ENCODE results near the gene OR51G1. TPM values are rescaled to one million over a fixed set of nuclear protein-coding genes. Genes with fewer than 3 reads are reported as not detected.

The OR51G1 gene
- total RNA-seq, 1 experiment from 2014 or later: not detected

- Histone ChIP-seq H3K27me3 (ENCODE audit: insufficient read depth, low read length) (no peaks in the 10 kb centered on the region), H2BK15ac (ENCODE audit: low read depth, low read length) (no peak within 1 kb of the TSS), H2BK12ac (ENCODE audit: insufficient read length, low read depth, low read length) (no peak within 1 kb of the TSS), H4K20me1 (ENCODE audit: control insufficient read depth, insufficient read depth, insufficient read length) (no peaks in the 10 kb centered on the region), H3K18ac (ENCODE audit: insufficient read length, low read depth, low read length) (no peak within 1 kb of the TSS), H2BK5ac (ENCODE audit: insufficient read length, low read length) (no peak within 1 kb of the TSS), H3K27ac (ENCODE audit: insufficient read length, low read depth, low read length) (no peak within 1 kb of the TSS), H3K9me3 (ENCODE audit: control insufficient read depth, low read depth, low read length) (no peaks in the 10 kb centered on the region), H3K14ac (ENCODE audit: insufficient read depth, low read length) (no peak within 1 kb of the TSS), H3K4me1 (ENCODE audit: insufficient read depth, low read length) (no peaks in the 10 kb centered on the region), H3K4ac (ENCODE audit: low read depth, low read length) (no peak within 1 kb of the TSS), H2BK20ac (ENCODE audit: low read depth, low read length, poor library complexity, severe bottlenecking) (no peak within 1 kb of the TSS), H4K5ac (ENCODE audit: insufficient read length, low read depth, low read length) (no peak within 1 kb of the TSS), H3K56ac (ENCODE audit: insufficient read length, low read depth, low read length) (no peak within 1 kb of the TSS), H3K9ac (ENCODE audit: extremely low read depth, insufficient read length, low read length) (no peak within 1 kb of the TSS), H2AK5ac (ENCODE audit: insufficient read length, low read length) (no peak within 1 kb of the TSS), H3K23me2 (ENCODE audit: insufficient read length, low read depth, low read length, poor library complexity, severe bottlenecking) (no peaks in the 10 kb centered on the region), H3K23ac (ENCODE audit: insufficient read length, low read depth, low read length) (no peak within 1 kb of the TSS), H2AFZ (ENCODE audit: low read length) (no peak within 1 kb of the TSS), H4K8ac (replicated peaks; ENCODE audit: insufficient read length, low read depth, low read length) (no peak within 1 kb of the TSS), H3K79me1 (ENCODE audit: insufficient read depth, low read depth, low read length, poor library complexity, severe bottlenecking) (no peaks in the 10 kb centered on the region), H4K91ac (ENCODE audit: insufficient read length, low read depth, low read length) (no peak within 1 kb of the TSS), H3K79me2 (ENCODE audit: insufficient read depth, low read length) (no peaks in the 10 kb centered on the region), H2BK120ac (ENCODE audit: low read depth, low read length, poor library complexity, severe bottlenecking) (no peak within 1 kb of the TSS), H3K4me2 (ENCODE audit: insufficient read depth, insufficient read length, low read length) (no peak within 1 kb of the TSS), H3T11ph (ENCODE audit: low read length) (no peak within 1 kb of the TSS)
- 0 out of 2 replicates have a peak, but pooled peaks cover 2% of the 10 kb centered on the region for H3K27me3 Mint-ChIP-seq (ENCODE audit: low read depth)
- H3K4me3 Mint-ChIP-seq: no peak within 1 kb of the TSS
- DNase-seq: no peak
- H3K27ac Mint-ChIP-seq: no peak within 1 kb of the TSS
- no peaks in the 10 kb centered on the region for H3K36me3 Mint-ChIP-seq (ENCODE audit: insufficient read depth in 1 of 3, low read depth in 3 of 3)
- H3K9me3 Mint-ChIP-seq: no peaks in the 10 kb centered on the region
- TF ChIP-seq CTCF (conservative IDR thresholded peaks at IDR 0.05): no peak
- no peaks in the 10 kb centered on the region; a peak in 1 of 4 replicates for H3K4me1 Mint-ChIP-seq
Measured at GRCh38 chr11:4903484-4903883, 20.7 kb downstream of the OR51G1 start, which contains the start of gene OR51A7. OR51A7 (plus strand) TSS chr11:4903783; CDS start chr11:4907370, 3,587 bp downstream.
